GM12874 (cell line): ENCODE measurements around the gene DDX1.
A peak's percentile ranks its signal among the peaks of the same experiment; 100 is the strongest.

ENCODE experiments used
- TF ChIP-seq, protein P1 (sequence below): IDR thresholded peaks from 2 replicates; pipeline ENCODE4 v1.5.1; 2011; ENCODE audit warnings: low read depth, mild to moderate bottlenecking, control low read depth, low read length, moderate library complexity; ENCODE audit not compliant: insufficient read depth

The DDX1 gene

GRCh38 chr2:15591692-15592463 lies at the start of gene DDX1:
Gene DDX1 (plus strand): TSS chr2:15591868. CDS start chr2:15591934, 66 bp downstream.
- TF ChIP-seq, protein P1, sequence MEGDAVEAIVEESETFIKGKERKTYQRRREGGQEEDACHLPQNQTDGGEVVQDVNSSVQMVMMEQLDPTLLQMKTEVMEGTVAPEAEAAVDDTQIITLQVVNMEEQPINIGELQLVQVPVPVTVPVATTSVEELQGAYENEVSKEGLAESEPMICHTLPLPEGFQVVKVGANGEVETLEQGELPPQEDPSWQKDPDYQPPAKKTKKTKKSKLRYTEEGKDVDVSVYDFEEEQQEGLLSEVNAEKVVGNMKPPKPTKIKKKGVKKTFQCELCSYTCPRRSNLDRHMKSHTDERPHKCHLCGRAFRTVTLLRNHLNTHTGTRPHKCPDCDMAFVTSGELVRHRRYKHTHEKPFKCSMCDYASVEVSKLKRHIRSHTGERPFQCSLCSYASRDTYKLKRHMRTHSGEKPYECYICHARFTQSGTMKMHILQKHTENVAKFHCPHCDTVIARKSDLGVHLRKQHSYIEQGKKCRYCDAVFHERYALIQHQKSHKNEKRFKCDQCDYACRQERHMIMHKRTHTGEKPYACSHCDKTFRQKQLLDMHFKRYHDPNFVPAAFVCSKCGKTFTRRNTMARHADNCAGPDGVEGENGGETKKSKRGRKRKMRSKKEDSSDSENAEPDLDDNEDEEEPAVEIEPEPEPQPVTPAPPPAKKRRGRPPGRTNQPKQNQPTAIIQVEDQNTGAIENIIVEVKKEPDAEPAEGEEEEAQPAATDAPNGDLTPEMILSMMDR = no peak

DNA sequence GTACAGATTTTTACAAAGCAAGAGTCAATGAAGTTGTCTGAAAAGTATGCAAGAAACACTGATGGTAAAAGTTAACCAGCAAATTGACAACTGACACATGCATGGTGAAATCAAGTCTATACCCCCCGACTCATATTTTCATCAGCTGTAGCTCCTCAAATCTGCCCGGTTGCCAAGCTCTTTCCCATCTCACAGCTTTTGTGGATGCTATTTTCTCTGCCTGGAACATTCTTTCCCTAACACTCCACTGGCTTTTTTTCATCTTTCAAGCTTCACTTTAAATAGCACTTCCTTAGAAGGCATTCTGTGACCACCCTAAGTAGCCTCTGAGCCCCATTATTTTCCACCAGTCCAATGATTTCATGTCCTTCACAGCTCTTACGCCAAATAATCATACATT lies 48.6 kb upstream of the DDX1 start:
- TF ChIP-seq, protein P1 = no peak

- TF ChIP-seq, protein P1 = no peak
These were observed 48.1 kb upstream of the DDX1 start for GRCh38 chr2:15543541-15543940.

DNA sequence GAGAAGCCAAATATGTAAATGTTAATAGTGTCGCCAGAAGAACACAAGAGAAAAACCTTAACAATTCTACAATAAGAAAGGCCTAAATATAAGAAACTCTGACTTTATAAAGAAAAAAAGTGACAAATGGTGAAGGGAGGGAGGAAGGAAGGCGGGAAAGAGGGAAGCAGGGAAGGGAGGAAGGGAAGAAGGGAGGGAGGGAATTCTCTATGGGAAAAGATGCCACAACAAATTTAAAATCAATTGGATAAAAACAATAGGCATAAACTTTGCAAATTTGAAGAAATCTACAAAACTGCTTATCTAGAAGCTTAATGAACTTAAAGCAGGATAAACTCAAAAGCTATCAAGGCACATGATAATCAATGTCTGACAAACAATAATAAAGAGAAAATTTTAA lies 47.4 kb upstream of the DDX1 start:
- TF ChIP-seq, protein P1 = no peak

DNA sequence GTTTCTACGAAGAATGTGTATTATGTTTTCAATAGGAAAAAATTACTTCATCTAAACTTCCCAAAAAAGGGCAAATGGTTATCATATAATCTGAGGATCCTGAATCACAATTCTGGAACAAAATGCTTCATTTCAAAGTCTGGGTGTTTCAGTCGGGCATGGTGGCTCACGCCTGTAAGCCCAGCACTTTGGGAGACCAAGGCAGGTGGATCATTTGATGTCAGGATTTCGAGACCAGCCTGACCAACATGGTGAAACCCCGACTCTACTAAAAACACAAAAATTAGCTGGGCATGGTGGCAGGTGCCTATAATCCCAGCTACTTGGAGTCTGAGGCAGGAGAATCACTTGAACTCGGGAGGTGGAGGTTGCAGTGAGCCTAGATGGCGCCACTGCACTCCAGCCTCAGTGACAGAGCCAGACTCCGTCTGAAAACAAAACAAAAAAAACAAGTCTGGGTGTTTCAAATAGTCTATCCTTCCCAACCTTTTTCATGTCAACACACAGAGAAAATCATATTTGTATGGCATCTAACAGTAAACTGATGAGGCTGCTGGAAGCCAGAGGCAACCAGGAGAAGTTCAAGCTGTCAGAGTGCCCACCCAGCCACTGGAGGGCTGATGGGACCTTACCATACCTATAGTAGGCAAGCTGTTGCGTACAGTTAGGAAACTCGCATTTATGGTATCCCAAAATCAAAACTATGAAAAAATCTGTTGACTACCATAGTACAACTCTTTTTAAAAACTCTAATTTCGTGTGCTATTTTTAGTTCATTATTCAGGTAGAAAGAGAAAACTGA lies 45.2 kb upstream of the DDX1 start:
- TF ChIP-seq, protein P1 = peak; percentile 34; the same call in 1 of the 2 replicates

GRCh38 chr2:15547115-15547876 lies 44.4 kb upstream of the DDX1 start:
- TF ChIP-seq, protein P1 = no peak

- TF ChIP-seq, protein P1 = no peak
These were observed 42.7 kb upstream of the DDX1 start for GRCh38 chr2:15548974-15549373.
